ENCODE results near the gene MAP6D1.

DNA sequence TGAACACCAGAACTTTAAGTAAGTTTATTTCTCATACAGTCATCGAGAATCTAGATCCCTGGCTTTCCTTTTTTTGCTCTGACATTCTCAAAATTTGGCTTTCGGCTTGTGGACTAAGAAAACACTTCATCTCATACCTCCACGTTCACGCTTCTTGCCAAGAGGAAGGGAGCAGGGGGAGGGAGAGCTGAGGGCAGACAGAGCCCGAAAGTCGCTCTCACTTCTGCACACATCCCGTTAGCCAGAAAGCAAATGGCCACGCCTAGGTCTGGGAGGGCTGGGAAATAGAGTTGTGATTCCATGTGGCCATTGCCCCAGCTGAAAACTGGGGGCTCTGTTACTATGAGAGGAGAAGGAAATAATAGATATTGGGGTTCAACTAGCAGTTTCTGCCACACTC is 57.3 kb downstream of the MAP6D1 start:
- TF ChIP-seq, protein P1, sequence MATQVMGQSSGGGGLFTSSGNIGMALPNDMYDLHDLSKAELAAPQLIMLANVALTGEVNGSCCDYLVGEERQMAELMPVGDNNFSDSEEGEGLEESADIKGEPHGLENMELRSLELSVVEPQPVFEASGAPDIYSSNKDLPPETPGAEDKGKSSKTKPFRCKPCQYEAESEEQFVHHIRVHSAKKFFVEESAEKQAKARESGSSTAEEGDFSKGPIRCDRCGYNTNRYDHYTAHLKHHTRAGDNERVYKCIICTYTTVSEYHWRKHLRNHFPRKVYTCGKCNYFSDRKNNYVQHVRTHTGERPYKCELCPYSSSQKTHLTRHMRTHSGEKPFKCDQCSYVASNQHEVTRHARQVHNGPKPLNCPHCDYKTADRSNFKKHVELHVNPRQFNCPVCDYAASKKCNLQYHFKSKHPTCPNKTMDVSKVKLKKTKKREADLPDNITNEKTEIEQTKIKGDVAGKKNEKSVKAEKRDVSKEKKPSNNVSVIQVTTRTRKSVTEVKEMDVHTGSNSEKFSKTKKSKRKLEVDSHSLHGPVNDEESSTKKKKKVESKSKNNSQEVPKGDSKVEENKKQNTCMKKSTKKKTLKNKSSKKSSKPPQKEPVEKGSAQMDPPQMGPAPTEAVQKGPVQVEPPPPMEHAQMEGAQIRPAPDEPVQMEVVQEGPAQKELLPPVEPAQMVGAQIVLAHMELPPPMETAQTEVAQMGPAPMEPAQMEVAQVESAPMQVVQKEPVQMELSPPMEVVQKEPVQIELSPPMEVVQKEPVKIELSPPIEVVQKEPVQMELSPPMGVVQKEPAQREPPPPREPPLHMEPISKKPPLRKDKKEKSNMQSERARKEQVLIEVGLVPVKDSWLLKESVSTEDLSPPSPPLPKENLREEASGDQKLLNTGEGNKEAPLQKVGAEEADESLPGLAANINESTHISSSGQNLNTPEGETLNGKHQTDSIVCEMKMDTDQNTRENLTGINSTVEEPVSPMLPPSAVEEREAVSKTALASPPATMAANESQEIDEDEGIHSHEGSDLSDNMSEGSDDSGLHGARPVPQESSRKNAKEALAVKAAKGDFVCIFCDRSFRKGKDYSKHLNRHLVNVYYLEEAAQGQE (IDR thresholded peaks at IDR 0.05; ENCODE audit: borderline replicate concordance), result no peak
- TF ChIP-seq, protein P1 (CRISPR knock-in tag; IDR thresholded peaks at IDR 0.05; ENCODE audit: low read depth), result no peak
- no peak for TF ChIP-seq GABPA (tag; conservative IDR thresholded peaks at IDR 0.05; ENCODE audit: low read depth)
- no peak for TF ChIP-seq MEF2A (IDR thresholded peaks at IDR 0.05; ENCODE audit: control insufficient read depth, low read depth, low read length)
- TF ChIP-seq, protein P2, sequence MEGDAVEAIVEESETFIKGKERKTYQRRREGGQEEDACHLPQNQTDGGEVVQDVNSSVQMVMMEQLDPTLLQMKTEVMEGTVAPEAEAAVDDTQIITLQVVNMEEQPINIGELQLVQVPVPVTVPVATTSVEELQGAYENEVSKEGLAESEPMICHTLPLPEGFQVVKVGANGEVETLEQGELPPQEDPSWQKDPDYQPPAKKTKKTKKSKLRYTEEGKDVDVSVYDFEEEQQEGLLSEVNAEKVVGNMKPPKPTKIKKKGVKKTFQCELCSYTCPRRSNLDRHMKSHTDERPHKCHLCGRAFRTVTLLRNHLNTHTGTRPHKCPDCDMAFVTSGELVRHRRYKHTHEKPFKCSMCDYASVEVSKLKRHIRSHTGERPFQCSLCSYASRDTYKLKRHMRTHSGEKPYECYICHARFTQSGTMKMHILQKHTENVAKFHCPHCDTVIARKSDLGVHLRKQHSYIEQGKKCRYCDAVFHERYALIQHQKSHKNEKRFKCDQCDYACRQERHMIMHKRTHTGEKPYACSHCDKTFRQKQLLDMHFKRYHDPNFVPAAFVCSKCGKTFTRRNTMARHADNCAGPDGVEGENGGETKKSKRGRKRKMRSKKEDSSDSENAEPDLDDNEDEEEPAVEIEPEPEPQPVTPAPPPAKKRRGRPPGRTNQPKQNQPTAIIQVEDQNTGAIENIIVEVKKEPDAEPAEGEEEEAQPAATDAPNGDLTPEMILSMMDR (IDR thresholded peaks at IDR 0.05 in 2 of 3, conservative IDR thresholded peaks at IDR 0.05 in 1 of 3; ENCODE audit: insufficient read depth in 2 of 3, low read depth in 1 of 3, low read length in 3 of 3), result no peak
- no peak for TF ChIP-seq EP300 (IDR thresholded peaks at IDR 0.05; ENCODE audit: low read length)
